ENCODE data around the gene EDNRA.

EDNRA gene

GRCh38 chr4:147542229-147542990, 61.5 kb downstream of the EDNRA start:
- no peak for TF ChIP-seq ZNF274 (IDR thresholded peaks at IDR 0.05; ENCODE audit: low read depth, low read length)
- no peak overlapping the region for H3K4me3 ChIP-seq (ENCODE audit: low read length)

GRCh38 chr4:147543034-147543433, 62.1 kb downstream of the EDNRA start:
- TF ChIP-seq ZNF274 (IDR thresholded peaks at IDR 0.05; ENCODE audit: low read depth, low read length) = no peak
- H3K4me3 ChIP-seq (ENCODE audit: low read length) = no peak overlapping the region

GRCh38 chr4:147546349-147546748, 65.5 kb downstream of the EDNRA start:
- no peak for TF ChIP-seq ZNF274 (IDR thresholded peaks at IDR 0.05; ENCODE audit: low read depth, low read length)
- H3K4me3 ChIP-seq (ENCODE audit: low read length) = no peak overlapping the region

GRCh38 chr4:147547314-147548056, 66.6 kb downstream of the EDNRA start:
- H3K4me3 ChIP-seq (ENCODE audit: low read length) = no peak overlapping the region
- no peak for TF ChIP-seq ZNF274 (IDR thresholded peaks at IDR 0.05; ENCODE audit: low read depth, low read length)

- no peak for TF ChIP-seq ZNF274 (IDR thresholded peaks at IDR 0.05; ENCODE audit: low read depth, low read length)
- H3K4me3 ChIP-seq (ENCODE audit: low read length) = no peak overlapping the region
Observed at GRCh38 chr4:147548256-147548655, 67.4 kb downstream of the EDNRA start.

- peak overlapping the region; percentile 37; the same call in 1 of the 2 replicates for H3K4me3 ChIP-seq (ENCODE audit: low read length)
Observed at GRCh38 chr4:147550626-147551246, 69.8 kb downstream of the EDNRA start.

GRCh38 chr4:147560625-147561024, 79.7 kb downstream of the EDNRA start:
- TF ChIP-seq ZNF274 (IDR thresholded peaks at IDR 0.05; ENCODE audit: low read depth, low read length) = no peak
- H3K4me3 ChIP-seq (ENCODE audit: low read length) = no peak overlapping the region

More at GRCh38 chr4:147550626-147551246, 69.8 kb downstream of the EDNRA start:
- no peak for TF ChIP-seq ZNF274 (IDR thresholded peaks at IDR 0.05; ENCODE audit: low read depth, low read length)

- H3K4me3 ChIP-seq (ENCODE audit: low read length) = no peak overlapping the region
- TF ChIP-seq ZNF274 (IDR thresholded peaks at IDR 0.05; ENCODE audit: low read depth, low read length) = no peak
Observed at GRCh38 chr4:147566762-147567161, 85.9 kb downstream of the EDNRA start.

GRCh38 chr4:147567276-147567675, 86.4 kb downstream of the EDNRA start:
- no peak overlapping the region for H3K4me3 ChIP-seq (ENCODE audit: low read length)
- TF ChIP-seq ZNF274 (IDR thresholded peaks at IDR 0.05; ENCODE audit: low read depth, low read length) = no peak

GRCh38 chr4:147570616-147571015, 89.7 kb downstream of the EDNRA start:
- no peak for TF ChIP-seq ZNF274 (IDR thresholded peaks at IDR 0.05; ENCODE audit: low read depth, low read length)
- no peak overlapping the region for H3K4me3 ChIP-seq (ENCODE audit: low read length)

- no peak for TF ChIP-seq ZNF274 (IDR thresholded peaks at IDR 0.05; ENCODE audit: low read depth, low read length)
- H3K4me3 ChIP-seq (ENCODE audit: low read length) = no peak overlapping the region
Observed at GRCh38 chr4:147571036-147571770, 90.3 kb downstream of the EDNRA start.

GRCh38 chr4:147576084-147576483, 95.2 kb downstream of the EDNRA start:
- no peak for TF ChIP-seq ZNF274 (IDR thresholded peaks at IDR 0.05; ENCODE audit: low read depth, low read length)
- H3K4me3 ChIP-seq (ENCODE audit: low read length) = no peak overlapping the region

GRCh38 chr4:147578051-147578476, 97.2 kb downstream of the EDNRA start:
- no peak for TF ChIP-seq ZNF274 (IDR thresholded peaks at IDR 0.05; ENCODE audit: low read depth, low read length)
- no peak overlapping the region for H3K4me3 ChIP-seq (ENCODE audit: low read length)

- no peak overlapping the region for H3K4me3 ChIP-seq (ENCODE audit: low read length)
- no peak for TF ChIP-seq ZNF274 (IDR thresholded peaks at IDR 0.05; ENCODE audit: low read depth, low read length)
Observed at GRCh38 chr4:147578593-147578992, 97.7 kb downstream of the EDNRA start.

Measured in GM08714 (cell line).